HG02973 (cell line): ENCODE results near the gene GRSF1.
"Not testable (repeated sequence)": the region's sequence is repeated elsewhere in the genome, so short reads cannot be mapped to it uniquely, and the experiment has no call there.

Experiments
- ATAC-seq: cut with Tn5 transposase; IDR thresholded peaks from one replicate; pipeline ENCODE4 v1.9.1; 2021; ENCODE audit warnings: moderate library complexity; ENCODE audit not compliant: unreplicated experiment

Gene GRSF1

GRCh38 chr4:70836081-70836480, 3.6 kb downstream of the GRSF1 start:
- no peak for ATAC-seq

GRCh38 chr4:70833675-70834074, 6.0 kb downstream of the GRSF1 start:
- ATAC-seq, result no peak

- no peak for ATAC-seq
Observed at GRCh38 chr4:70831293-70831692, 8.4 kb downstream of the GRSF1 start.

GRCh38 chr4:70830054-70830453, 9.6 kb downstream of the GRSF1 start:
- ATAC-seq, result no peak

GRCh38 chr4:70829492-70829891, 10.2 kb downstream of the GRSF1 start:
- ATAC-seq, result no peak

- ATAC-seq, result no peak
Observed at GRCh38 chr4:70829015-70829414, 10.7 kb downstream of the GRSF1 start.

- no peak for ATAC-seq
Observed at GRCh38 chr4:70818921-70819320, 20.8 kb downstream of the GRSF1 start.

- ATAC-seq, result no peak
Observed at GRCh38 chr4:70818173-70818855, 21.4 kb downstream of the GRSF1 start.

GRCh38 chr4:70816894-70817293, 22.8 kb downstream of the GRSF1 start:
- no peak for ATAC-seq

- ATAC-seq, result no peak
Observed at GRCh38 chr4:70815370-70815769, 24.3 kb downstream of the GRSF1 start.

- no peak for ATAC-seq
Observed at GRCh38 chr4:70808151-70808550, 31.5 kb downstream of the GRSF1 start.

GRCh38 chr4:70802928-70803580, 36.6 kb downstream of the GRSF1 start:
- no peak for ATAC-seq

GRCh38 chr4:70801265-70801809, 38.4 kb downstream of the GRSF1 start:
- ATAC-seq, result peak; percentile 83

- no peak for ATAC-seq
Observed at GRCh38 chr4:70793626-70794025, 46.1 kb downstream of the GRSF1 start.

- no peak for ATAC-seq
Observed at GRCh38 chr4:70788733-70789132, 51.0 kb downstream of the GRSF1 start.

GRCh38 chr4:70787496-70787895, 52.2 kb downstream of the GRSF1 start:
- ATAC-seq, result no peak

GRCh38 chr4:70783096-70783495, 56.6 kb downstream of the GRSF1 start:
- ATAC-seq, result no peak

- no peak for ATAC-seq
Observed at GRCh38 chr4:70778888-70779422, 60.7 kb downstream of the GRSF1 start.

- peak; percentile 50 for ATAC-seq
Observed at GRCh38 chr4:70772929-70773555, 66.6 kb downstream of the GRSF1 start.

- ATAC-seq, result not testable (repeated sequence)
Observed at GRCh38 chr4:70769396-70769795, 70.3 kb downstream of the GRSF1 start.

- ATAC-seq, result no peak
Observed at GRCh38 chr4:70768301-70768948, 71.3 kb downstream of the GRSF1 start.
